Measurements from ENCODE around the gene CSMD2.
"Not testable (repeated sequence)": the region's sequence is repeated elsewhere in the genome, so short reads cannot be mapped to it uniquely, and the experiment has no call there.

CSMD2 gene

GRCh38 chr1:34100332-34100731 is 64.7 kb downstream of the CSMD2 start:
- no peak for DNase-seq

GRCh38 chr1:34092399-34092798 is 72.6 kb downstream of the CSMD2 start:
- DNase-seq = not testable (repeated sequence)

GRCh38 chr1:34089731-34090130 is 75.3 kb downstream of the CSMD2 start:
- DNase-seq = no peak

GRCh38 chr1:34087986-34088385 is 77.0 kb downstream of the CSMD2 start:
- DNase-seq = no peak

- no peak for DNase-seq
Measured at GRCh38 chr1:34086561-34086960, 78.5 kb downstream of the CSMD2 start.

GRCh38 chr1:34083974-34084373 is 81.1 kb downstream of the CSMD2 start:
- no peak for DNase-seq

GRCh38 chr1:34082085-34082670 is 82.9 kb downstream of the CSMD2 start:
- not testable (repeated sequence) for DNase-seq

- no peak for DNase-seq
Measured at GRCh38 chr1:34078383-34078782, 86.6 kb downstream of the CSMD2 start.

GRCh38 chr1:34075576-34075975 is 89.5 kb downstream of the CSMD2 start:
- no peak for DNase-seq

GRCh38 chr1:34073028-34073695 is 91.9 kb downstream of the CSMD2 start:
- no peak for DNase-seq

- no peak for DNase-seq
Measured at GRCh38 chr1:34070201-34070836, 94.7 kb downstream of the CSMD2 start.

- no peak for DNase-seq
Measured at GRCh38 chr1:34066981-34067603, 97.9 kb downstream of the CSMD2 start.

- DNase-seq = no peak
Measured at GRCh38 chr1:34066166-34066565, 98.9 kb downstream of the CSMD2 start.

- DNase-seq = no peak
Measured at GRCh38 chr1:34065498-34065897, 99.5 kb downstream of the CSMD2 start.

- no peak for DNase-seq
Measured at GRCh38 chr1:34060901-34061415, 104.1 kb downstream of the CSMD2 start.

GRCh38 chr1:34060187-34060730 is 104.8 kb downstream of the CSMD2 start:
- DNase-seq = no peak

GRCh38 chr1:34057347-34058130 is 107.5 kb downstream of the CSMD2 start:
- DNase-seq = no peak

GRCh38 chr1:34055818-34056217 is 109.2 kb downstream of the CSMD2 start:
- DNase-seq = no peak

- no peak for DNase-seq
Measured at GRCh38 chr1:34054920-34055319, 110.1 kb downstream of the CSMD2 start.

GRCh38 chr1:34053660-34054059 is 111.4 kb downstream of the CSMD2 start:
- DNase-seq = no peak

- DNase-seq = no peak
Measured at GRCh38 chr1:34052565-34052964, 112.5 kb downstream of the CSMD2 start.

GRCh38 chr1:34050709-34051485 is 114.1 kb downstream of the CSMD2 start:
- DNase-seq = no peak
